Esophagus muscularis mucosa (tissue), 4 donors: ENCODE results near the gene CPB2. TPM values are rescaled to one million over a fixed set of nuclear protein-coding genes. Genes with fewer than 3 reads are reported as not detected.

ENCODE experiments used
- DNase-seq: peaks from one replicate; pipeline ENCODE4 v3.0.0-alpha.2; 2017; ENCODE audit errors: extremely low spot score
- H3K27ac ChIP-seq, 4 donors: fragments of 200-600 bp; sonication (generic); replicated peaks in 1 of 4; 1 replicate in 3 of 4; 2 replicates in 1 of 4; pipeline ENCODE4 v1.5.1; 2016 to 2019; ENCODE audit warnings: mild to moderate bottlenecking in 1 of 4
- H3K27me3 ChIP-seq, 4 donors: fragments of 200-600 bp; sonication (generic); one replicate each; pipeline versions ENCODE4 v1.5.1 to v1.6.0; 2016 to 2019
- H3K36me3 ChIP-seq, 4 donors: fragments of 200-600 bp; sonication (generic); one replicate each; pipeline ENCODE4 v1.5.1; 2016 to 2019
- H3K4me1 ChIP-seq, 4 donors: fragments of 200-600 bp; sonication (generic); one replicate each; pipeline ENCODE4 v1.5.1; 2016 to 2019
- H3K4me3 ChIP-seq, 4 donors: fragments of 200-600 bp; sonication (generic); 1 replicate in 2 of 4; 2 replicates in 2 of 4; pipeline ENCODE4 v1.5.1; 2016 to 2019; ENCODE audit warnings: mild to moderate bottlenecking in 4 of 4, moderate library complexity in 1 of 4
- H3K9me3 ChIP-seq, 4 donors: fragments of 200-600 bp; sonication (generic); 1 replicate in 3 of 4; 2 replicates in 1 of 4; pipeline ENCODE4 v1.5.1; 2016 to 2019
- CTCF ChIP-seq, 3 experiments: fragments of 200-600 bp in 2 of 3; fragments of 450-650 bp in 1 of 3; sonication (generic) in 2 of 3; IDR thresholded peaks; one replicate each; pipeline ENCODE4 v1.5.1; 2017 to 2019; ENCODE audit warnings: antibody characterized with exemption in 3 of 3, mild to moderate bottlenecking in 2 of 3, moderate library complexity in 1 of 3
- EP300 ChIP-seq: sonication (generic); formaldehyde crosslinking; IDR thresholded peaks from one replicate; pipeline ENCODE4 v1.6.1; 2017; ENCODE audit warnings: antibody characterized with exemption
- POLR2A ChIP-seq: fragments of 450-650 bp; IDR thresholded peaks from one replicate; pipeline ENCODE4 v1.6.1; 2017; ENCODE audit warnings: antibody characterized with exemption, moderate library complexity, mild to moderate bottlenecking, low read depth
- POLR2AphosphoS5 ChIP-seq, 2 donors: sonication (generic); formaldehyde crosslinking; IDR thresholded peaks; one replicate each; pipeline ENCODE4 v1.6.1; 2017; ENCODE audit warnings: antibody characterized with exemption in 2 of 2
- WGBS: methylation state at CpG from one replicate; pipeline ENCODE4 v1.1.5; 2018; 5-methylcytosine and 5-hydroxymethylcytosine counted together
- intact Hi-C: fragments of 100-400 bp; cut with DNase I; formaldehyde crosslinking; loops from one replicate; pipeline ENCODE4 v1.15.1; 2023
- total RNA-seq, 4 donors: library from RNA; depleted of rRNA; stranded (reverse); fragments of >200 nt; gene quantifications; one replicate each; pipeline versions ENCODE4 v1.1.0 to v1.2.1, GENCODE V29; 2016

Gene CPB2
- total RNA-seq, 4 donors from 2014 or later: not detected

- 75% methylated on average over 4 of the region's 4 CpGs for WGBS
- intact Hi-C loops: no loop called here
Measured at GRCh38 chr13:46121597-46122163, 16.8 kb upstream of the CPB2 start.

GRCh38 chr13:46121033-46121432 is 16.2 kb upstream of the CPB2 start:
- Histone ChIP-seq H3K9me3 (no peaks in the 10 kb centered on the region), H3K27ac (no peak overlapping the region), H3K4me3 (no peak overlapping the region), H3K4me1 (no peaks in the 10 kb centered on the region), H3K36me3 (no peaks in the 10 kb centered on the region), H3K27me3 (no peaks in the 10 kb centered on the region)
- TF ChIP-seq POLR2A: no peak
- no peak for TF ChIP-seq EP300
- no peak for TF ChIP-seq POLR2AphosphoS5 (IDR thresholded peaks at IDR 0.05)
- no peak for TF ChIP-seq CTCF (IDR thresholded peaks at IDR 0.05)
- DNase-seq: no peak
- 84% methylated on average over 2 of the region's 2 CpGs for whole genome bisulfite sequencing
- intact Hi-C loops: no loop called here

More at GRCh38 chr13:46121597-46122163, 16.8 kb upstream of the CPB2 start:
- Histone ChIP-seq H3K4me3 (no peak overlapping the region), H3K4me1 (no peaks in the 10 kb centered on the region), H3K36me3 (no peaks in the 10 kb centered on the region), H3K9me3 (no peaks in the 10 kb centered on the region), H3K27me3 (no peaks in the 10 kb centered on the region), H3K27ac (no peak overlapping the region)
- DNase-seq: no peak
- TF ChIP-seq EP300: no peak
- no peak for TF ChIP-seq CTCF (IDR thresholded peaks at IDR 0.05)
- no peak for TF ChIP-seq POLR2A
- no peak for TF ChIP-seq POLR2AphosphoS5 (IDR thresholded peaks at IDR 0.05)

- DNase-seq: no peak
- intact Hi-C loops: no loop called here
- WGBS: 62% methylated on average over 6 of the region's 6 CpGs
Measured at GRCh38 chr13:46119883-46120614, 15.2 kb upstream of the CPB2 start.

GRCh38 chr13:46116653-46117502 is 12.0 kb upstream of the CPB2 start:
- intact Hi-C loops: no loop called here
- H3K36me3 ChIP-seq: no peaks in the 10 kb centered on the region
- H3K27ac ChIP-seq: no peak overlapping the region
- H3K9me3 ChIP-seq: no peaks in the 10 kb centered on the region
- 80% methylated on average over 4 of the region's 4 CpGs for WGBS
- no peaks in the 10 kb centered on the region for H3K27me3 ChIP-seq
- no peaks in the 10 kb centered on the region for H3K4me1 ChIP-seq
- no peak for DNase-seq
- TF ChIP-seq POLR2A (no peak), CTCF (IDR thresholded peaks at IDR 0.05) (no peak), POLR2AphosphoS5 (IDR thresholded peaks at IDR 0.05) (no peak), EP300 (no peak)
- H3K4me3 ChIP-seq: no peak overlapping the region

More at GRCh38 chr13:46119883-46120614, 15.2 kb upstream of the CPB2 start:
- H3K4me3 ChIP-seq: no peak overlapping the region
- H3K4me1 ChIP-seq: no peaks in the 10 kb centered on the region
- no peaks in the 10 kb centered on the region for H3K9me3 ChIP-seq
- H3K27me3 ChIP-seq: no peaks in the 10 kb centered on the region
- H3K27ac ChIP-seq: no peak overlapping the region
- TF ChIP-seq EP300: no peak
- no peak for TF ChIP-seq CTCF (IDR thresholded peaks at IDR 0.05)
- TF ChIP-seq POLR2AphosphoS5 (IDR thresholded peaks at IDR 0.05): no peak
- no peak for TF ChIP-seq POLR2A
- H3K36me3 ChIP-seq: no peaks in the 10 kb centered on the region
